Endothelial cell of umbilical vein (primary cell): ENCODE measurements around the gene CD207. TPM values are rescaled to one million over a fixed set of nuclear protein-coding genes. Genes with fewer than 3 reads are reported as not detected.

Experiments used
- BruUV-seq: library from RNA; stranded (reverse); fragments of 400-500 nt; replicated peaks from 2 replicates; lab custom pipeline; 2021; lab: Mats Ljungman, UMichigan
- CTCF ChIA-PET: fragments of 300-600, 350-600 bp; sonication (Branson Sonifier 250); formaldehyde crosslinking; loops from one replicate; lab custom pipeline; 2021; ENCODE audit warnings: antibody characterized with exemption, inconsistent platforms; lab: Charles Lee
- POLR2A ChIA-PET: fragments of 300-600, 350-600 bp; sonication (Branson Sonifier 250); formaldehyde crosslinking; loops from one replicate; lab custom pipeline; 2021; ENCODE audit warnings: antibody characterized with exemption, inconsistent platforms; lab: Charles Lee
- DNase-seq: peaks from one replicate; pipeline ENCODE4 v3.0.0-alpha.2; 2011; ENCODE audit warnings: low read depth, low spot score
- FAIRE-seq: peaks from 2 replicates; lab custom pipeline; 2011; peaks lifted over from hg19 to GRCh38; lab: Jason Lieb, UNC
- H2AFZ ChIP-seq: 2 replicates; pipeline ENCODE4 v1.6.0; 2012; ENCODE audit warnings: low read depth, low read length, control low read depth, inconsistent platforms
- H3K27ac ChIP-seq: 2 replicates; pipeline ENCODE4 v1.5.1; 2011; ENCODE audit warnings: low read depth, mild to moderate bottlenecking, control low read depth, low read length, moderate library complexity; ENCODE audit not compliant: insufficient read depth
- H3K27me3 ChIP-seq, 2 experiments: 2 replicates each; pipeline versions ENCODE4 v1.6.0 to v1.6.1; 2011; ENCODE audit warnings: low read length in 2 of 2, mixed read lengths in 1 of 2; ENCODE audit not compliant: control insufficient read depth in 2 of 2, insufficient read depth in 2 of 2
- H3K36me3 ChIP-seq, 2 experiments: 2 replicates in 1 of 2; 3 replicates in 1 of 2; pipeline ENCODE4 v1.5.1; 2011; ENCODE audit warnings: low read length in 2 of 2, mild to moderate bottlenecking in 1 of 2, moderate library complexity in 1 of 2; ENCODE audit not compliant: control insufficient read depth in 2 of 2, insufficient read depth in 2 of 2; ENCODE audit errors: extremely low read depth in 1 of 2
- H3K4me1 ChIP-seq: 3 replicates; pipeline ENCODE4 v1.5.1; 2011; ENCODE audit warnings: mild to moderate bottlenecking, low read length; ENCODE audit not compliant: control insufficient read depth, insufficient read depth; ENCODE audit errors: extremely low read depth
- H3K4me2 ChIP-seq: 2 replicates; pipeline ENCODE4 v1.6.1; 2011; ENCODE audit warnings: low read length, control low read depth, mixed read lengths; ENCODE audit not compliant: insufficient read depth
- H3K4me3 ChIP-seq, 3 experiments: fragments of 200-600 bp in 1 of 3; sonication (generic), shearing (Covaris generic) in 1 of 3; replicated peaks in 1 of 3; 2 replicates each; pipeline ENCODE4 v1.5.1; 2011 to 2016; ENCODE audit warnings: control low read depth in 3 of 3, low read length in 3 of 3, mild to moderate bottlenecking in 2 of 3, inconsistent platforms in 1 of 3, low read depth in 1 of 3, moderate library complexity in 1 of 3; ENCODE audit not compliant: insufficient read depth in 1 of 3
- H3K79me2 ChIP-seq: 2 replicates; pipeline ENCODE4 v1.6.0; 2012; ENCODE audit warnings: low read length, inconsistent platforms; ENCODE audit not compliant: control insufficient read depth, insufficient read depth
- H3K9ac ChIP-seq: replicated peaks from 2 replicates; pipeline ENCODE3; 2011; ENCODE audit warnings: low read length, control low read depth; ENCODE audit not compliant: insufficient read depth; ENCODE audit errors: extremely low read depth
- H3K9me1 ChIP-seq: replicated peaks from 3 replicates; pipeline ENCODE4 v1.6.0; 2011; ENCODE audit warnings: mild to moderate bottlenecking, low read length; ENCODE audit not compliant: control insufficient read depth, insufficient read depth; ENCODE audit errors: extremely low read depth
- H3K9me3 ChIP-seq: replicated peaks from 2 replicates; pipeline ENCODE4 v1.5.1; 2012; ENCODE audit warnings: low read length, inconsistent platforms; ENCODE audit not compliant: control insufficient read depth, insufficient read depth
- H4K20me1 ChIP-seq: replicated peaks from 2 replicates; pipeline ENCODE3; 2011; ENCODE audit warnings: mild to moderate bottlenecking, low read length; ENCODE audit not compliant: control insufficient read depth, insufficient read depth; ENCODE audit errors: extremely low read depth
- EZH2 ChIP-seq: IDR thresholded peaks from 2 replicates; pipeline ENCODE4 v1.6.1; 2012; ENCODE audit warnings: borderline replicate concordance, low read depth, mild to moderate bottlenecking, moderate library complexity, low read length, inconsistent platforms; ENCODE audit not compliant: severe bottlenecking
- FOS ChIP-seq: IDR thresholded peaks from 2 replicates; pipeline ENCODE4 v1.6.1; 2011; ENCODE audit warnings: mild to moderate bottlenecking, low read length, moderate library complexity, borderline replicate concordance; ENCODE audit not compliant: insufficient read depth
- GATA2 ChIP-seq: IDR thresholded peaks from 2 replicates; pipeline ENCODE4 v1.7.0; 2011; ENCODE audit warnings: low read depth, mild to moderate bottlenecking, moderate library complexity, mixed read lengths, low read length; ENCODE audit not compliant: insufficient read length, insufficient read depth
- JUN ChIP-seq: IDR thresholded peaks from 2 replicates; pipeline ENCODE4 v1.6.1; 2011; ENCODE audit warnings: borderline replicate concordance, low read depth; ENCODE audit not compliant: insufficient read length, insufficient read depth
- POLR2A ChIP-seq: IDR thresholded peaks from 2 replicates; pipeline ENCODE4 v1.6.1; 2012; ENCODE audit warnings: low read depth, mild to moderate bottlenecking, control low read depth, low read length
- POLR2AphosphoS5 ChIP-seq: IDR thresholded peaks from 2 replicates; pipeline ENCODE4 v1.6.1; 2012; ENCODE audit warnings: low read depth, mild to moderate bottlenecking, control low read depth, low read length, moderate library complexity; ENCODE audit not compliant: insufficient read depth
- dilution Hi-C: fragments of 300-500 bp; cut with MboI; formaldehyde crosslinking; loops from one replicate; pipeline ENCODE4 v1.15.0; 2019; ENCODE audit warnings: low sequenced_read_pairs; ENCODE audit not compliant: extremely low pct_ligation_motif_present
- intact Hi-C: fragments of 100-400 bp; cut with micrococcal nuclease; formaldehyde crosslinking; loops from one replicate; pipeline ENCODE4 v1.10.0; 2022
- polyA plus RNA-seq, 4 experiments: library from polyadenylated mRNA; depleted of rRNA in 3 of 4; stranded (reverse) in 3 of 4; unstranded in 1 of 4; fragments of >200 nt; gene quantifications; 2 replicates each; pipeline versions ENCODE4 v1.2.1 to v1.2.3, GENCODE V29; 2011 to 2012; ENCODE audit warnings: missing spikeins in 1 of 4
- total RNA-seq: library from RNA; stranded (reverse); gene quantifications from 2 replicates; pipeline ENCODE4 v1.2.3, GENCODE V29; 2021
- TF ChIP-seq, protein P1 (sequence below), 2 donors: IDR thresholded peaks; 1 replicate in 1 of 2; 2 replicates in 1 of 2; pipeline ENCODE4 v1.5.1; 2011; ENCODE audit warnings: low read length in 2 of 2, mild to moderate bottlenecking in 2 of 2, moderate library complexity in 2 of 2, control low read depth in 1 of 2, inconsistent platforms in 1 of 2, low read depth in 1 of 2; ENCODE audit not compliant: insufficient read depth in 1 of 2; ENCODE audit errors: extremely low read depth in 1 of 2
- TF ChIP-seq, protein P2 (sequence below): IDR thresholded peaks from 2 replicates; pipeline ENCODE4 v1.6.1; 2011; ENCODE audit not compliant: insufficient read depth, insufficient read length

The CD207 gene
- total and polyA plus RNA-seq, 2 donors (not counting 3 experiments of a cell fraction or from before 2014, with no cell fraction given), result not detected

DNA sequence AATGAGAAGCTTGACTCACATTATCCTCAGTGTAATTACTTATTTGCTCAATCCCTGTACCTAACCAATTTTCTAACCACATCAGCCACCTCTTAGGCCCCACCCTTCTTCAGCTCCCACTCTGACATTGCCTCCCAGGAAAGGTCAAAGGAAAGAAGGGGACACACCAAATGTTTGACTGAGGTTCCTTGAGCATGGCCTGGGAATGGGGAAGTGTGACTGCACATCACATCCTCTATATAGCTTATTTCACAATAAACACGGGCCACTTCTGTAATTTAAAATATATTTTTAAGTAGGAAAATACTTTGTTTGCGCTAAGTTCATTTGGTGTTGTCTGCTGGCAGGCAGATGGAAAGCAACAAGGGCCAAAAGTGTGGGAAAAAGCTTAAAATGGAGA is 42.2 kb downstream of the CD207 start:
- BruUV-seq, result no TSS peak
- no peak overlapping the region for H3K27ac ChIP-seq
- H3K27me3 ChIP-seq, result peaks cover 40 to 56% of the 10 kb centered on the region in 2 experiments
- no peaks in the 10 kb centered on the region for H3K36me3 ChIP-seq
- POLR2A ChIA-PET, result no interaction called here
- H3K4me2 ChIP-seq, result no peak overlapping the region
- no peak overlapping the region for H2AFZ ChIP-seq
- H4K20me1 ChIP-seq, result no peaks in the 10 kb centered on the region
- TF ChIP-seq, protein P1, sequence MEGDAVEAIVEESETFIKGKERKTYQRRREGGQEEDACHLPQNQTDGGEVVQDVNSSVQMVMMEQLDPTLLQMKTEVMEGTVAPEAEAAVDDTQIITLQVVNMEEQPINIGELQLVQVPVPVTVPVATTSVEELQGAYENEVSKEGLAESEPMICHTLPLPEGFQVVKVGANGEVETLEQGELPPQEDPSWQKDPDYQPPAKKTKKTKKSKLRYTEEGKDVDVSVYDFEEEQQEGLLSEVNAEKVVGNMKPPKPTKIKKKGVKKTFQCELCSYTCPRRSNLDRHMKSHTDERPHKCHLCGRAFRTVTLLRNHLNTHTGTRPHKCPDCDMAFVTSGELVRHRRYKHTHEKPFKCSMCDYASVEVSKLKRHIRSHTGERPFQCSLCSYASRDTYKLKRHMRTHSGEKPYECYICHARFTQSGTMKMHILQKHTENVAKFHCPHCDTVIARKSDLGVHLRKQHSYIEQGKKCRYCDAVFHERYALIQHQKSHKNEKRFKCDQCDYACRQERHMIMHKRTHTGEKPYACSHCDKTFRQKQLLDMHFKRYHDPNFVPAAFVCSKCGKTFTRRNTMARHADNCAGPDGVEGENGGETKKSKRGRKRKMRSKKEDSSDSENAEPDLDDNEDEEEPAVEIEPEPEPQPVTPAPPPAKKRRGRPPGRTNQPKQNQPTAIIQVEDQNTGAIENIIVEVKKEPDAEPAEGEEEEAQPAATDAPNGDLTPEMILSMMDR (IDR thresholded peaks at IDR 0.05; ENCODE audit: extremely low read depth in 1 of 2, insufficient read depth in 1 of 2, low read depth in 1 of 2, low read length in 2 of 2), result no peak
- TF ChIP-seq GATA2 (no peak), EZH2 (no peak), POLR2AphosphoS5 (no peak), FOS (no peak), POLR2A (no peak), JUN (no peak)
- TF ChIP-seq, protein P2, sequence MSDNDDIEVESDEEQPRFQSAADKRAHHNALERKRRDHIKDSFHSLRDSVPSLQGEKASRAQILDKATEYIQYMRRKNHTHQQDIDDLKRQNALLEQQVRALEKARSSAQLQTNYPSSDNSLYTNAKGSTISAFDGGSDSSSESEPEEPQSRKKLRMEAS, result no peak
- H3K9me1 ChIP-seq, result no peaks in the 10 kb centered on the region
- CTCF ChIA-PET, result interaction anchor here (0.5 to 1.2 kb wide), 3 partner anchors 113 to 155 kb away, joined by 3 read pairs; no protein-coding TSS in a partner anchor
- dilution Hi-C loops, result no loop called here
- no peaks in the 10 kb centered on the region for H3K9me3 ChIP-seq
- FAIRE-seq (no peak), DNase-seq (no peak)
- no peak overlapping the region for H3K9ac ChIP-seq
- intact Hi-C loops, result no loop called here
- H3K4me1 ChIP-seq, result peaks cover 4% of the 10 kb centered on the region
- no peak overlapping the region for H3K4me3 ChIP-seq
- H3K79me2 ChIP-seq, result no peaks in the 10 kb centered on the region
